Lower leg skin (tissue), 4 donors: ENCODE results near the gene GPR37L1. TPM values are rescaled to one million over a fixed set of nuclear protein-coding genes. Genes with fewer than 3 reads are reported as not detected.
"Not testable (repeated sequence)": the region's sequence is repeated elsewhere in the genome, so short reads cannot be mapped to it uniquely, and the experiment has no call there.

Experiments used
- DNase-seq, 2 donors: peaks; one replicate each; pipeline ENCODE4 v3.0.0-alpha.2; 2019; ENCODE audit warnings: low spot score in 2 of 2
- H3K4me3 ChIP-seq: fragments of 200-600 bp; sonication (generic); 2 replicates; pipeline ENCODE4 v1.5.1; 2017; ENCODE audit warnings: mild to moderate bottlenecking, low read depth; ENCODE audit not compliant: poor library complexity, severe bottlenecking
- CTCF ChIP-seq, 3 donors: fragments of 450-650 bp; IDR thresholded peaks; one replicate each; pipeline ENCODE4 v1.5.1; 2016; ENCODE audit warnings: antibody characterized with exemption in 3 of 3, mild to moderate bottlenecking in 3 of 3, moderate library complexity in 2 of 3
- POLR2A ChIP-seq, 2 donors: fragments of 450-650 bp; IDR thresholded peaks; one replicate each; pipeline ENCODE4 v1.6.1; 2016 to 2017; ENCODE audit warnings: antibody characterized with exemption in 2 of 2, mild to moderate bottlenecking in 1 of 2, moderate library complexity in 1 of 2
- WGBS, 2 donors: methylation state at CpG; one replicate each; pipeline ENCODE4 v1.1.5; 2018; 5-methylcytosine and 5-hydroxymethylcytosine counted together
- intact Hi-C: fragments of 100-400 bp; cut with DNase I; formaldehyde crosslinking; loops from one replicate; pipeline ENCODE4 v1.15.0; 2023; ENCODE audit warnings: low total_unique reads
- total RNA-seq, 4 donors: library from RNA; depleted of rRNA; stranded (reverse); fragments of >200 nt; gene quantifications; one replicate each; pipeline ENCODE4 v1.1.0, GENCODE V29; 2016

The GPR37L1 gene
- total RNA-seq, 4 donors from 2014 or later, result 0.02 to 0.06 TPM; not detected in 2

GRCh38 chr1:202133496-202133895 lies 10.8 kb downstream of the GPR37L1 start:
- WGBS, 2 donors, result 43 to 51% methylated on average over 8 of the region's 8 CpGs
- H3K4me3 ChIP-seq, result no peak overlapping the region
- intact Hi-C loops, result loop anchor here (5.0 kb wide), 1 partner anchor 131 kb away; no protein-coding TSS in a partner anchor
- no peak for TF ChIP-seq POLR2A (IDR thresholded peaks at IDR 0.05)
- no peak for TF ChIP-seq CTCF (IDR thresholded peaks at IDR 0.05)
- DNase-seq, result no peak

GRCh38 chr1:202133989-202134388 lies 11.3 kb downstream of the GPR37L1 start:
- WGBS, 2 donors, result 73 to 79% methylated on average over 5 of the region's 5 CpGs
- TF ChIP-seq POLR2A (IDR thresholded peaks at IDR 0.05), result no peak
- no peak for TF ChIP-seq CTCF (IDR thresholded peaks at IDR 0.05)
- DNase-seq, result no peak
- no peak overlapping the region for H3K4me3 ChIP-seq
- intact Hi-C loops, result loop anchor here (5.0 kb wide), 1 partner anchor 132 kb away; no protein-coding TSS in a partner anchor

- intact Hi-C loops, result loop anchor here (5.0 kb wide), 1 partner anchor 132 kb away; no protein-coding TSS in a partner anchor
- no peak for TF ChIP-seq CTCF (IDR thresholded peaks at IDR 0.05)
- TF ChIP-seq POLR2A (IDR thresholded peaks at IDR 0.05), result no peak
- DNase-seq, result no peak
- no peak overlapping the region for H3K4me3 ChIP-seq
- WGBS, 2 donors, result 68 to 71% methylated on average over 13 of the region's 13 CpGs
Measured at GRCh38 chr1:202134645-202135172, 12.0 kb downstream of the GPR37L1 start.

GRCh38 chr1:202135221-202135721 lies 12.6 kb downstream of the GPR37L1 start:
- no peak overlapping the region for H3K4me3 ChIP-seq
- no peak for TF ChIP-seq CTCF (IDR thresholded peaks at IDR 0.05)
- no peak for TF ChIP-seq POLR2A (IDR thresholded peaks at IDR 0.05)
- 29 to 31% methylated on average over 15 of the region's 15 CpGs for WGBS, 2 donors
- intact Hi-C loops, result no loop called here
- no peak for DNase-seq

GRCh38 chr1:202140833-202141232 lies 18.1 kb downstream of the GPR37L1 start:
- WGBS, 2 donors, result 83 to 84% methylated on average over 4 of the region's 4 CpGs
- H3K4me3 ChIP-seq, result no peak overlapping the region
- DNase-seq, result no peak
- no peak for TF ChIP-seq CTCF (IDR thresholded peaks at IDR 0.05)
- TF ChIP-seq POLR2A (IDR thresholded peaks at IDR 0.05), result no peak
- intact Hi-C loops, result no loop called here

- H3K4me3 ChIP-seq, DNase-seq, intact Hi-C loops: not testable (repeated sequence)
- 94% methylated on average over 3 of the region's 3 CpGs for WGBS, 2 donors
Measured at GRCh38 chr1:202141468-202141867, 18.8 kb downstream of the GPR37L1 start.
